ENCODE results near the gene RAD51B. TPM values are rescaled to one million over a fixed set of nuclear protein-coding genes. Genes with fewer than 3 reads are reported as not detected.
A peak's percentile ranks its signal among the peaks of the same experiment; 100 is the strongest.

RAD51B gene
- total RNA-seq, 4 donors from 2014 or later: 5.0 to 31.8 (median 20.6) TPM

GRCh38 chr14:67973436-67973835 is 153.9 kb downstream of the RAD51B start:
- Histone ChIP-seq H3K27me3 (no peaks in the 10 kb centered on the region), H3K4me3 (no peak overlapping the region), H3K36me3 (no peaks in the 10 kb centered on the region), H3K27ac (no peak overlapping the region), H3K4me1 (peaks cover 14 to 55% (median 42%) of the 10 kb centered on the region in 4 donors), H3K9me3 (no peaks in the 10 kb centered on the region)
- TF ChIP-seq CTCF (IDR thresholded peaks at IDR 0.05): no peak
- TF ChIP-seq POLR2A (IDR thresholded peaks at IDR 0.05): no peak
- no peak for TF ChIP-seq EP300 (IDR thresholded peaks at IDR 0.05; ENCODE audit: low read depth)
- no peak for TF ChIP-seq POLR2AphosphoS5 (IDR thresholded peaks at IDR 0.05)
- intact Hi-C loops (cut with DNase I; ENCODE audit: low total_unique reads): no loop called here
- in situ Hi-C loops (cut with MboI; ENCODE audit: low pct_ligation_motif_present in 1 of 4, low pct_unique_long_range_greater_than_20kb in 1 of 4, low sequenced_read_pairs in 3 of 4): loop anchor here in 1 of 4 donors (25.0 kb wide), 1 partner anchor 164 kb away; no protein-coding TSS in a partner anchor
- no peak for DNase-seq

DNA sequence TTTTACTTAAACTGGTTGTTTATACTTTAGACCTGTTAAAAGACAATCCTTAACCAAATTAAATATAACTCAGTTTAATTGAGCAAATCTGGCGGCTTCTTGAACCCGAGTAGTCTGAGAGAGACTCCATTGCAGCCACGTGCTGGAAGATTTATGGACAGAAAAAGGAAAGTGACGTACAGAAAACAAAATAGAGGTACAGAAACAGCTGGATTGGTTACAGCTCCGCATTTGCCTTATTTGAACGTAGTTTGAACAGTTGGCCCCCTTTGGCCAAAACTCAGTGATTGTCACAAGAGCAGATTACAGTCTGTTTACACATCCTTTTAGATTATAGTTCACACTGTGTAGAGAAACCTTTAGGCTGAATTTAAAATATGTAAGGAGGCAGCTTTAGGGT is 155.9 kb downstream of the RAD51B start:
- Histone ChIP-seq H3K4me3 (no peak overlapping the region), H3K36me3 (no peaks in the 10 kb centered on the region), H3K27me3 (no peaks in the 10 kb centered on the region), H3K4me1 (peaks cover 14 to 60% (median 43%) of the 10 kb centered on the region in 4 donors), H3K27ac (no peak overlapping the region), H3K9me3 (no peaks in the 10 kb centered on the region)
- intact Hi-C loops (cut with DNase I; ENCODE audit: low total_unique reads) (no loop called here), in situ Hi-C loops (cut with MboI; ENCODE audit: low pct_ligation_motif_present in 1 of 4, low pct_unique_long_range_greater_than_20kb in 1 of 4, low sequenced_read_pairs in 3 of 4) (no loop called here)
- TF ChIP-seq POLR2A (IDR thresholded peaks at IDR 0.05) (no peak), POLR2AphosphoS5 (IDR thresholded peaks at IDR 0.05) (no peak), EP300 (IDR thresholded peaks at IDR 0.05; ENCODE audit: low read depth) (no peak), CTCF (IDR thresholded peaks at IDR 0.05) (no peak)
- WGBS, 2 donors (ENCODE audit: low coverage in 1 of 2): 43 to 44% methylated on average over 6 of the region's 6 CpGs
- no peak for DNase-seq

DNA sequence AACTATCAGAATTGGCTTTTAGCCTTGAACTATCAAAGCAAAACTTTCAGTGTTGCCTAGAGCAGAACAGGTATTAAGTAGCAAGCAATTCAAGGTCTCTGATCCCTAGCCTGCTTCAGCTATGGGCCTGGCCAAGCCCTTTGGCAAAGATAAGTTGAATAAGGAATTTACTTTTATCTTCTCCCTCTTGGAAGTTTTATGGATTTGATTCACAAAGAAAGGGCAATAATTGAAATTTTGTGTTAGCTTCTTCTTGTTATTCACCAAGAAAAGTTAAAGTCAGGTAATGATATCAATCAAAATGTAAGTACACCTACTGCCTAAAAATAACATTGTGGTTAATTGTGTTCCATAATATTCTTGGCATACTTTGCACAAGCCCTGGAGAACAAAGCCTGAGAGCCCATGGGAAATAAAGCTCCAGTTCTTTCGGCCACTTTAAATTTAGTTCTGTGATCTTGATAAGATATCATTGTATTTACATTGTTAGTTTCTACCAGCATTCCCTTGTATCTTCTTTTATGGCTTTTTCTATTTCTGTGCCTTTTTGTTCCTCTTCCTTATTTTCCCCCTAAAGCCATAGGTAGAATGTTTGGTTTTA is 158.0 kb downstream of the RAD51B start:
- intact Hi-C loops (cut with DNase I; ENCODE audit: low total_unique reads) (no loop called here), in situ Hi-C loops (cut with MboI; ENCODE audit: low pct_ligation_motif_present in 1 of 4, low pct_unique_long_range_greater_than_20kb in 1 of 4, low sequenced_read_pairs in 3 of 4) (no loop called here)
- H3K36me3 ChIP-seq: no peaks in the 10 kb centered on the region
- H3K4me1 ChIP-seq: peaks cover 8 to 40% (median 26%) of the 10 kb centered on the region in 4 donors
- no peaks in the 10 kb centered on the region for H3K27me3 ChIP-seq
- 41 to 50% methylated on average over 1 of the region's 1 CpG for WGBS, 2 donors (ENCODE audit: low coverage in 1 of 2)
- TF ChIP-seq EP300 (IDR thresholded peaks at IDR 0.05; ENCODE audit: low read depth): no peak
- TF ChIP-seq CTCF (IDR thresholded peaks at IDR 0.05): no peak
- TF ChIP-seq POLR2A (IDR thresholded peaks at IDR 0.05): no peak
- no peaks in the 10 kb centered on the region for H3K9me3 ChIP-seq
- H3K4me3 ChIP-seq: no peak overlapping the region
- DNase-seq: no peak
- peak overlapping the region; percentile 25 to 60 (median 46) for H3K27ac ChIP-seq

- H3K4me1 ChIP-seq: peaks cover 5 to 44% (median 23%) of the 10 kb centered on the region in 4 donors
- no peaks in the 10 kb centered on the region for H3K36me3 ChIP-seq
- H3K9me3 ChIP-seq: no peaks in the 10 kb centered on the region
- peak overlapping the region in 3 of 4 donors; percentile 25 to 56 (median 36) for H3K27ac ChIP-seq
- TF ChIP-seq EP300 (IDR thresholded peaks at IDR 0.05; ENCODE audit: low read depth): no peak
- TF ChIP-seq POLR2A (IDR thresholded peaks at IDR 0.05): no peak
- no peak for TF ChIP-seq CTCF (IDR thresholded peaks at IDR 0.05)
- TF ChIP-seq POLR2AphosphoS5 (IDR thresholded peaks at IDR 0.05): no peak
- H3K4me3 ChIP-seq: no peak overlapping the region
- in situ Hi-C loops (cut with MboI; ENCODE audit: low pct_ligation_motif_present in 1 of 4, low pct_unique_long_range_greater_than_20kb in 1 of 4, low sequenced_read_pairs in 3 of 4): no loop called here
- DNase-seq: no peak
- intact Hi-C loops (cut with DNase I; ENCODE audit: low total_unique reads): no loop called here
- H3K27me3 ChIP-seq: no peaks in the 10 kb centered on the region
These were observed 159.2 kb downstream of the RAD51B start for GRCh38 chr14:67978749-67979148.
